ENCODE data around the gene FAM117A. TPM values are rescaled to one million over a fixed set of nuclear protein-coding genes. Genes with fewer than 3 reads are reported as not detected.

FAM117A gene
- total and polyA plus RNA-seq, 2 of the 4 experiments (the other 2 are of a cell fraction), result 0.72 to 3.4 TPM

GRCh38 chr17:49752508-49752907, 11.4 kb downstream of the FAM117A start:
- Histone ChIP-seq H2AK9ac (replicated peaks; ENCODE audit: low read depth, low read length, poor library complexity) (no peak overlapping the region), H4K20me1 (ENCODE audit: insufficient read depth, low read length) (no peaks in the 10 kb centered on the region), H3K36me3 (ENCODE audit: control insufficient read depth, insufficient read depth, low read length) (no peaks in the 10 kb centered on the region), H3K9ac (ENCODE audit: low read depth, low read length) (no peak overlapping the region), H3K4ac (ENCODE audit: low read depth, low read length) (no peak overlapping the region), H4K8ac (ENCODE audit: low read depth in 2 of 2, low read length in 2 of 2) (no peak overlapping the region), H3K4me1 (ENCODE audit: control insufficient read depth, insufficient read depth, low read length) (no peaks in the 10 kb centered on the region), H3K9me3 (ENCODE audit: control insufficient read depth, insufficient read depth, low read length) (no peaks in the 10 kb centered on the region), H2AFZ (replicated peaks; ENCODE audit: low read length, poor library complexity) (no peak overlapping the region), H3K56ac (ENCODE audit: extremely low read depth, insufficient read depth, low read length) (no peak overlapping the region), H3K23ac (ENCODE audit: low read depth, low read length) (no peak overlapping the region), H3K79me1 (ENCODE audit: low read depth in 1 of 2, low read length in 2 of 2) (no peaks in the 10 kb centered on the region), H2BK15ac (ENCODE audit: low read depth, low read length) (no peak overlapping the region), H4K91ac (ENCODE audit: insufficient read depth, low read depth, low read length) (no peak overlapping the region), H3K18ac (ENCODE audit: low read depth, low read length) (no peak overlapping the region), H4K5ac (ENCODE audit: low read depth, low read length) (no peak overlapping the region), H2AK5ac (ENCODE audit: low read depth, low read length) (no peak overlapping the region), H3K27ac (ENCODE audit: insufficient read depth, low read length) (no peak overlapping the region), H3K4me3 (ENCODE audit: insufficient read depth, low read depth, low read length) (no peak overlapping the region), H2BK20ac (ENCODE audit: low read depth, low read length) (no peak overlapping the region), H3K9me1 (ENCODE audit: insufficient read depth, low read length) (0 out of 2 replicates have a peak, but pooled peaks cover 3% of the 10 kb centered on the region), H3K4me2 (ENCODE audit: low read depth, low read length) (no peak overlapping the region), H2BK120ac (ENCODE audit: low read depth, low read length) (no peak overlapping the region), H3K27me3 (ENCODE audit: control insufficient read depth, insufficient read depth, low read length) (peaks cover 1% of the 10 kb centered on the region), H3K14ac (replicated peaks; ENCODE audit: low read depth, low read length) (no peak overlapping the region), H2BK5ac (ENCODE audit: low read depth, low read length, poor library complexity, severe bottlenecking) (no peak overlapping the region)
- WGBS, 2 experiments (ENCODE audit: extremely low coverage in 2 of 2, insufficient read length in 1 of 2), result 67% methylated on average over 1 of the region's 3 CpGs; no CpG with 5 or more reads in 1 of the 2 experiments
- intact Hi-C loops (cut with micrococcal nuclease), result no loop called here
- CTCF ChIA-PET, result no interaction called here
- ATAC-seq (ENCODE audit: low read depth), result no peak
- no TSS peak for BruUV-seq (replicated peaks)
- dilution Hi-C loops (cut with HindIII; ENCODE audit: low sequenced_read_pairs, unreplicated experiment), result no loop called here
- TF ChIP-seq CHD1 (IDR thresholded peaks at IDR 0.05; ENCODE audit: low read depth, low read length) (no peak), SMC3 (IDR thresholded peaks at IDR 0.05; ENCODE audit: low read depth, low read length) (no peak), NFE2L2 (IDR thresholded peaks at IDR 0.05; ENCODE audit: low read depth, low read length) (no peak), CTCF (conservative IDR thresholded peaks at IDR 0.05; ENCODE audit: low read depth, low read length) (no peak), USF2 (IDR thresholded peaks at IDR 0.05; ENCODE audit: low read depth, low read length) (no peak), RFX5 (IDR thresholded peaks at IDR 0.05; ENCODE audit: low read depth, low read length) (no peak)
- POLR2A ChIA-PET (ENCODE audit: unreplicated experiment), result no interaction called here
- in situ Hi-C loops (cut with MboI; ENCODE audit: low sequenced_read_pairs), result no loop called here
- DNase-seq, result no peak
